Measurements from ENCODE around the gene SRSF7. TPM values are rescaled to one million over a fixed set of nuclear protein-coding genes. Genes with fewer than 3 reads are reported as not detected.

The SRSF7 gene
- total RNA-seq, 1 donor from 2014 or later = 215 TPM

DNA sequence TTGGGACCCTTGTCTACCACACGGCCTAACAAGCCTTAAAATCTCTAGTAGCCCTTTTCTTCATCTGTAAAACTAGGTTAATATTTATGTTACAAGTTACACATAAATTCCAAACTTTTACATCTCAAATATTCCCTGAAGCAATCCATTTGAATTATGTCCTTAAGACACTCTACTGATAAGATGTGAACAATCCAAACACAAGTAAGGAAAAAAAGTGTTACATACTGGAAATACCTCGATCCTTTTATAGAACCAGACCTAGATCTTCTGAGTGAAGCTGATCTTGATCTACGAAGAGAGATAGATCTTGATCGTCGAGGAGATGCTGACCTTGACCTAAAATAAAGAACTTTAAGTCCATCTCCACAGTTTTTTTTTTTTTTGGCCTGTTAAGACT lies 3.3 kb downstream of the SRSF7 start:
- no peak overlapping the region for H3K4me3 ChIP-seq (ENCODE audit: low read depth, low read length)
- DNase-seq (ENCODE audit: low read depth) = no peak
- TF ChIP-seq, protein P1, sequence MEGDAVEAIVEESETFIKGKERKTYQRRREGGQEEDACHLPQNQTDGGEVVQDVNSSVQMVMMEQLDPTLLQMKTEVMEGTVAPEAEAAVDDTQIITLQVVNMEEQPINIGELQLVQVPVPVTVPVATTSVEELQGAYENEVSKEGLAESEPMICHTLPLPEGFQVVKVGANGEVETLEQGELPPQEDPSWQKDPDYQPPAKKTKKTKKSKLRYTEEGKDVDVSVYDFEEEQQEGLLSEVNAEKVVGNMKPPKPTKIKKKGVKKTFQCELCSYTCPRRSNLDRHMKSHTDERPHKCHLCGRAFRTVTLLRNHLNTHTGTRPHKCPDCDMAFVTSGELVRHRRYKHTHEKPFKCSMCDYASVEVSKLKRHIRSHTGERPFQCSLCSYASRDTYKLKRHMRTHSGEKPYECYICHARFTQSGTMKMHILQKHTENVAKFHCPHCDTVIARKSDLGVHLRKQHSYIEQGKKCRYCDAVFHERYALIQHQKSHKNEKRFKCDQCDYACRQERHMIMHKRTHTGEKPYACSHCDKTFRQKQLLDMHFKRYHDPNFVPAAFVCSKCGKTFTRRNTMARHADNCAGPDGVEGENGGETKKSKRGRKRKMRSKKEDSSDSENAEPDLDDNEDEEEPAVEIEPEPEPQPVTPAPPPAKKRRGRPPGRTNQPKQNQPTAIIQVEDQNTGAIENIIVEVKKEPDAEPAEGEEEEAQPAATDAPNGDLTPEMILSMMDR (conservative IDR thresholded peaks at IDR 0.05; ENCODE audit: low read depth, low read length) = no peak

GRCh38 chr2:38747007-38747424 lies 4.1 kb downstream of the SRSF7 start:
- TF ChIP-seq, protein P1 (conservative IDR thresholded peaks at IDR 0.05; ENCODE audit: low read depth, low read length) = no peak
- DNase-seq (ENCODE audit: low read depth) = no peak
- no peak overlapping the region for H3K4me3 ChIP-seq (ENCODE audit: low read depth, low read length)

DNA sequence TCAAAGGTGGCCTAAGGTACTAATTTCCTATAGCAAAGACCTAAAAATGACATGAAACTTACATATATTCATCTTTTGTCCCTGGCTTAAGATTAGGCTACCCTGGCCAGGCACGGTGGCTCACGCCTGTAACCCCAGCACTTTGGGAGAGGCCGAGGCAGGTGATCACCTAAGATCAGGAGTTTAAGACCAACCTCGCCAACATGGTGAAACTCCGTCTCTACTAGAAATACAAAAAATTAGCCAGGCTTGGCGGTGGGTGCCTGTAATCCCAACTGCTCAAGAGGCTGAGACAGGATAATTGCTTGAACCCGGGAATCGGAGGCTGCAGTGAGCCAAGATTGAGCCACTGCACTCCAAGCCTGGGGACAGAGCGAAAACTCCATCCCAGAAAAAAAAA lies 5.9 kb downstream of the SRSF7 start:
- no peak for DNase-seq (ENCODE audit: low read depth)
- TF ChIP-seq, protein P1 (conservative IDR thresholded peaks at IDR 0.05; ENCODE audit: low read depth, low read length) = no peak
- H3K4me3 ChIP-seq (ENCODE audit: low read depth, low read length) = no peak overlapping the region

GRCh38 chr2:38744399-38744780 lies 6.8 kb downstream of the SRSF7 start:
- TF ChIP-seq, protein P1 (conservative IDR thresholded peaks at IDR 0.05; ENCODE audit: low read depth, low read length) = no peak
- no peak overlapping the region for H3K4me3 ChIP-seq (ENCODE audit: low read depth, low read length)
- DNase-seq (ENCODE audit: low read depth) = no peak

DNA sequence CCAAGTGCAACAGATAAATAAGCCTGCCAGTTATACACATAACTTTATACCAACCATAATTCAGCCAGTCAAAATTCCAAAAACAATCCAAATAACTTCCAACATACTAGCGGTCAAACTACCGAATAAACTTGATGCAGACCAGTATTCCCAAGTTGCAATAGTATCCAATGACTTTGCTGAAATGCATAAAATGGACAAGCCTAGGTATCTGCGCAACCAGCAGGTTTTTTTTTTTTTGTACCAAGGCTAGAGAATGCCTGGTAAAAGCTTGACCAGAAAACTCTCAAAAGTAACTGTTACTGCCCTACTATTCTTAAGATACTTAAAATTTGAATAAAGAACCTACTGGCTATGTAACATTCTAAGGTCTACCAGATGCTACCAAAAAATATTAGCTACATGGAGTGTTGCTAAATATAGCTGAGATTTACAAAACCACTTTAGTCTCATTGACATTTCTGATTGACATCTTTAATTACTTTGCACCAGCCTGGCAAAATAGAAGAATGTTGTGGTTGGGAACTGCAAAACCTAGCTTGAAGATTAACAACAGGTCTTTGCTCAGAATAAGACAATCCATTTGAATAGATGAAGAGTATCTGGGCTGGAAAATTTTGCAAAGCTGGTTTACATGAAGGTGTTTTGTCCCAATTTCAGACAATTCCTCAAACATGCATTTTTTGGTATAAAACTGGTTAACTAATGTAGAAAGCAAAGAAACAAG lies 7.3 kb downstream of the SRSF7 start:
- TF ChIP-seq, protein P1 (conservative IDR thresholded peaks at IDR 0.05; ENCODE audit: low read depth, low read length) = no peak
- no peak for DNase-seq (ENCODE audit: low read depth)
- H3K4me3 ChIP-seq (ENCODE audit: low read depth, low read length) = no peak overlapping the region

DNA sequence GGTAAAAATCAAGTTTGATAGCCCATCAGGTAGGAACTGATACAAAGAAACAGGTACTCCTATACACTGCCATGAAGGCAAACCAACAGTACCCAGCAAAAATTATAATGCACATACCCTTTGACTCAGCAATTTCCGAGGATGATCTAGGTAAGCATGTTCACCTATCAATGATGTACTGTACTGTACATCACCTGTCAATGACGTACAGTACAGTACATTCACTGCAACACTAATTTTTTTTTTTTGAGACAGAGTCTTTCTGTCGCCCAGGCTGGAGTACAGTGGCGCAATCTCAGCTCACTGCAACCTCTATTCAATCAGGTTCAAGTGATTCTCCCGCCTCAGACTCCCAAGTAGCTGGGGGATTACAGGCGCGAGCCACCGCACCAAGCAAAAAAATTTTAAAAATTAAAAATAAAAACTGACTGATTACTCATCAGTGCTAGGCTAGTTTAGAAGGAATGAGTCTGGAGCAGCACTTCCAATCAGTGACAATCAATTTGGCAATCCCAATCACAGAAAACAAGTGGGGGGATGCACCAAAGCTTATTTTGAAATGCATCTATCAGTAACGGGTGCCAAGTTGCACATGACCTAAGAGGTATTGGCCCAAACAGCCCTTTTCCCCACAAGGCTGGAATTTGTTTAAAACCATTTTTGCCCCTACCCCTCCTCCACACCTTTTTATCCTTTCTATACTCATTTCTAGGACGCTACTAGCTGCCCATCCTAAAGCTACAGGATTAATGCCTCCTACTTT lies 8.2 kb downstream of the SRSF7 start:
- H3K4me3 ChIP-seq (ENCODE audit: low read depth, low read length) = no peak overlapping the region
- TF ChIP-seq, protein P1 (conservative IDR thresholded peaks at IDR 0.05; ENCODE audit: low read depth, low read length) = no peak
- DNase-seq (ENCODE audit: low read depth) = no peak

All from epithelial cell of proximal tubule (primary cell).